Ovary (tissue), 9 donors: Measurements from ENCODE around the gene CYP27C1. TPM values are rescaled to one million over a fixed set of nuclear protein-coding genes. Genes with fewer than 3 reads are reported as not detected.
"Not testable (repeated sequence)": the region's sequence is repeated elsewhere in the genome, so short reads cannot be mapped to it uniquely, and the experiment has no call there.

Experiments
- DNase-seq, 5 donors: peaks; one replicate each; pipeline ENCODE4 v3.0.0-alpha.2; 2019 to 2020
- H3K27ac ChIP-seq, 2 donors: fragments of 200-600 bp; one replicate each; pipeline versions ENCODE4 v1.5.1 to v1.8.0; 2019 to 2022
- H3K27me3 ChIP-seq: fragments of 200-600 bp; one replicate; pipeline ENCODE4 v1.8.0; 2022
- H3K36me3 ChIP-seq: fragments of 200-600 bp; sonication (generic); one replicate; pipeline ENCODE4 v1.5.1; 2019
- H3K4me1 ChIP-seq: one replicate; pipeline ENCODE4 v1.8.1; 2013; ENCODE audit warnings: mild to moderate bottlenecking, moderate library complexity; ENCODE audit not compliant: insufficient read depth
- H3K4me3 ChIP-seq: fragments of 200-600 bp; sonication (generic); one replicate; pipeline ENCODE4 v1.5.1; 2017
- H3K9me3 ChIP-seq, 2 donors: fragments of 200-600 bp in 1 of 2; sonication (generic) in 1 of 2; one replicate each; pipeline versions ENCODE4 v1.5.1 to v1.8.1; 2013 to 2019; ENCODE audit warnings: mild to moderate bottlenecking in 1 of 2, moderate library complexity in 1 of 2
- CTCF ChIP-seq, 3 donors: fragments of 450-650 bp in 2 of 3; fragments of 200-600 bp in 1 of 3; IDR thresholded peaks; one replicate each; pipeline versions ENCODE4 v1.5.1 to v1.8.0; 2016 to 2022; ENCODE audit warnings: antibody characterized with exemption in 3 of 3, mild to moderate bottlenecking in 1 of 3
- EP300 ChIP-seq: sonication (generic); formaldehyde crosslinking; IDR thresholded peaks from one replicate; pipeline ENCODE4 v1.6.1; 2017; ENCODE audit warnings: antibody characterized with exemption
- POLR2A ChIP-seq: fragments of 450-650 bp; IDR thresholded peaks from one replicate; pipeline ENCODE4 v1.6.1; 2017; ENCODE audit warnings: antibody characterized with exemption, mild to moderate bottlenecking, moderate library complexity
- WGBS, 3 donors: extraction: QIAGEN DNeasy Blood & Tissue Kit in 1 of 3; methylation state at CpG; one replicate each; pipeline versions ENCODE4 v1.1.5 to v1.1.7; 2013 to 2017; 5-methylcytosine and 5-hydroxymethylcytosine counted together
- intact Hi-C, 4 donors: fragments of 100-400 bp; cut with DNase I; formaldehyde crosslinking; loops; one replicate each; pipeline versions ENCODE4 v1.11.0 to v1.15.1; 2022 to 2023
- polyA plus RNA-seq, 2 donors: library from polyadenylated mRNA; stranded (reverse); fragments of 200-250 nt in 1 of 2; fragments of 350-450 nt in 1 of 2; fragmentation: Illumina TruSeq in 1 of 2; extraction: RNeasy Lipid Tissue Mini Kit (QIAGEN cat#74804) in 1 of 2; gene quantifications; one replicate each; pipeline ENCODE4 v1.2.3, GENCODE V29; 2013 to 2014
- total RNA-seq, 7 donors: library from RNA; depleted of rRNA in 2 of 7; stranded (reverse); fragments of >200 nt in 2 of 7; fragmentation: NEBNext Ultra II Directional in 3 of 7; extraction: Animal tissue kit (Norgen Biotek cat#: 25700) in 3 of 7; gene quantifications; one replicate each; pipeline versions ENCODE4 v1.1.0 to v1.2.4, GENCODE V29; 2016 to 2023
- donor health status: DM: no; HTN: no; CAD: no; lungs with moderate emphysema.
- donor health status: DM: no; HTN: no; CAD: no.
- donor health status: Bipolar disorder and iron deficiency.
- donor health status: DM: yes; HTN: yes; CAD: no.
- donor health status: DM: no; HTN: no; CAD: no.
- donor health status: DM: yes; HTN: yes; CAD: no.

Gene CYP27C1
- total and polyA plus RNA-seq, 9 donors = 0.07 to 0.52 (median 0.17) TPM; not detected in 1

DNA sequence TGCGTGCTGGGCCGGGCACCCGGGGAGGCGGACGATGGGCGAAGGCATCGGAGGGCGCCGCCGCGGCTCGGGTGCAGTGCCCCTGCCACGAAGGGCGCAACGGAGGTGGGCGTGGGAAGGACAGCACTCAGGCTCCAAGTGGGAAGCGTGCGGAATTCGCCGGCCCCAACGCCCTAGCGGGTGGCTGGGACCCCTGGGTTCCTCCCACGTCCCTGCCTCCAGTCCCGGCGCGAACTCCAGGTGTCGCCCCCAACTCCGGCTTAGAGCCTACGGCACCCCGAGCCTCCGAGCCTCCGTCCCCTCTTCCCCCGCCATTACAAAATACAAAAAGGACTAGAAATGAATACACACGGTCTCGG, 1.3 kb downstream of the CYP27C1 start:
- peaks cover 6% of the 10 kb centered on the region for H3K4me1 ChIP-seq
- TF ChIP-seq EP300 = no peak
- TF ChIP-seq POLR2A = no peak
- TF ChIP-seq CTCF (IDR thresholded peaks at IDR 0.05) = no peak
- no peaks in the 10 kb centered on the region for H3K27me3 ChIP-seq
- H3K4me3 ChIP-seq = peak overlapping the region; percentile 39
- H3K9me3 ChIP-seq = peaks cover 0 to 5% of the 10 kb centered on the region in 2 donors
- intact Hi-C loops = no loop called here
- no peak overlapping the region for H3K27ac ChIP-seq
- H3K36me3 ChIP-seq = no peaks in the 10 kb centered on the region
- no peak for DNase-seq
- WGBS, 3 donors = 1 to 2% (median 2%) methylated on average over 33 to 35 of the region's 35 CpGs

DNA sequence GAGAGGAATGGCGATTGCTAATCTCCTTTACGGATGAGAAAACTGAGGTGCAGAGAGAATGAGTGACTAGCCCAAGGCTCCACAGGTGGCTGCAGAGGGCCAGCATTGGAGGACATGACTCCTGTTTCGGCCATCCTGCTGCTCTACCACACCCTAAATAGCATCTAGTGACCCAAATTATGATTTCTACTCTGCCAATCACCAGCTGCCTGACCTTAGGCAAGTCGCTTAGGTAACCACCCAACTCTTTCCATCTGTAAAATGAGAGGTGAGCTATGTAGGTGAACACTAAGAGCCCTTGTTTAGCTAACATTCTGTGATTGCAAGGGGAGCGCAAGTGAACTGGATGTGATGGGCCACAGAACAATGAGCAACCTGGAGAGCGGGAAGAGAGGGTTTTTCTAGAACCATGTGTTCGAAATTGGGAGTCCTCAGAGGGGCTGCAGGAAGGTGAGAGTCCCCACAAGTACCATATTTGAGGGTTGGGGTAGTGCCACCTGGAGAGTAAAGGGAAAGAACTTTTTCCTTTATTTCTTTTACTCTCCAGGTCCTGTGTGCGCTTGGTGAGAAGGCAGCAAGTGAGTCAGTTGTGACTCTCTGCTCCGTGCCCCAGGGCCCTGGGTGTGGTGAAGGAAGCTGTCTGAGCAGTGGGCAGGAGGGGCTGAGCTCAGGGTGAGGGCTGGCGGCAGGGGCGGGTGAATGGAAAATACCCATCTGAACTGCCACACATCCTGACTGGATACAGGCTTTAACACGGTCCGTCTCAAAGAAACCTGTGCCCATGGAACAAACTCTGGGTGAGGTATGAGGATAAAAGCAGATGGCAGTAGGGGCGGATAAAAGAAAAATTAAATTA, 2.4 kb downstream of the CYP27C1 start:
- H3K27ac ChIP-seq = no peak overlapping the region
- no peaks in the 10 kb centered on the region for H3K36me3 ChIP-seq
- H3K27me3 ChIP-seq = no peaks in the 10 kb centered on the region
- no peak overlapping the region for H3K4me3 ChIP-seq
- TF ChIP-seq CTCF (IDR thresholded peaks at IDR 0.05) = no peak
- TF ChIP-seq EP300 = no peak
- TF ChIP-seq POLR2A = no peak
- intact Hi-C loops = no loop called here
- 91 to 93% (median 92%) methylated on average over 14 of the region's 14 CpGs for WGBS, 3 donors
- peaks cover 6% of the 10 kb centered on the region for H3K4me1 ChIP-seq
- no peak for DNase-seq
- H3K9me3 ChIP-seq = peaks cover 0 to 5% of the 10 kb centered on the region in 2 donors

DNA sequence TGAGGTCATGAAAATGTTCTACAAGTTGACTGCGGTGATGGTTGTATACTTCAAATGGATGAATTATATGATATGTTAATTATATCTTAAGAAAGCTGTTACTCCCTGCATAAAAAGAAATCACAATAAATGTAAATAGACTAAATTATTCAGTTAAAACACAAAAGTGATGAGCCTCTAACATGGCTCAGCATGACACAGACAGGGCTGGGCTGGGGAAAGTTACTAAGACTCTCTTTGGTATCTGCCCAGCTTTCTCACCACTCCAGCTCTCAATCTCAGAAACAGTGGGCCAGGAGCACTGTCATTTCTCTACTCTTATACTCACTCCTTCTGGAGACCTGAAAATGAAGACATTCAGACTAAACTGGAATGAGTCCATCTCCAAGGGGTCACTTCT, 3.5 kb downstream of the CYP27C1 start:
- TF ChIP-seq EP300 (no peak), CTCF (IDR thresholded peaks at IDR 0.05) (no peak)
- Histone ChIP-seq H3K9me3 (peaks cover 0 to 5% of the 10 kb centered on the region in 2 donors), H3K27me3 (no peaks in the 10 kb centered on the region), H3K27ac (no peak overlapping the region), H3K4me3 (no peak overlapping the region), H3K36me3 (no peaks in the 10 kb centered on the region), H3K4me1 (peaks cover 6% of the 10 kb centered on the region)
- no peak for DNase-seq
- intact Hi-C loops = no loop called here
- 94 to 99% (median 96%) methylated on average over 1 of the region's 1 CpG for WGBS, 3 donors

DNA sequence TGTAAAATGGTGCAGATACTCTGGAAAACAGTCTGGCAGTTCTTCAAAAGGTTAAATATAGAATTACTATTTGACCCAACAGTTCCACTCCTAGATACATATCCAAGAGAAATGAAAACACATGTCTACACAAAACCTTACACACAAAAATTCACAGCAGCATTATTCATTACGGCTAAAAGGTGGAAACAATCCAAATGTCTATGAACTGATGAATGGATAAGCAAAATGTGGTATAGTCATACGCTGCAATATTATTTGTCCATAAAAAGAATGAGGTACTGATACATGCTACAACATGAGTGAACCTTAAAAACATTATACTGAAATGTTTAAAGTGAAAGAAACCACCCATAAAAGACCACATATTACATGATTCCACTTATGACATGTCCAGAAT, 4.0 kb downstream of the CYP27C1 start:
- WGBS, 3 donors = 85 to 93% (median 91%) methylated on average over 2 of the region's 2 CpGs
- no peak for DNase-seq
- H3K4me1 ChIP-seq = peaks cover 6% of the 10 kb centered on the region
- H3K9me3 ChIP-seq = peaks cover 0 to 5% of the 10 kb centered on the region in 2 donors
- no peaks in the 10 kb centered on the region for H3K36me3 ChIP-seq
- no peaks in the 10 kb centered on the region for H3K27me3 ChIP-seq
- TF ChIP-seq EP300 = no peak
- no peak for TF ChIP-seq POLR2A
- TF ChIP-seq CTCF (IDR thresholded peaks at IDR 0.05) = no peak
- no peak overlapping the region for H3K4me3 ChIP-seq
- intact Hi-C loops = no loop called here
- H3K27ac ChIP-seq = no peak overlapping the region

DNA sequence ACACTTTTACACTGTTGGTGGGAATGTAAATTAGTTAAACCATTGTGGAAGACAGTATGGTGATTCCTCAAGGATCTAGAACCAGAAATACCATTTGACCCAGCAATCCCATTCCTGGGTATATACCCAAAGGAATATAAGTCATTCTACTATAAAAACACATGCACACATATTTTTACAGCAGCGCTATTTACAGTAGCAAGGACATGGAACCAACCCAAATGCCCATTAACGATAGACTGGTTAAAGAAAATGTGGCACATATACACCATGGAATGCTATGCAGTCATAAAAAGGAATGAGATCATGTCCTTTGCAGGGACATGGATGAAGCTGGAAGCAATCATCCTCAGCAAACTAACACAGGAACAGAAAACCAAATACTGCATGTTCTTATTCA, 5.9 kb downstream of the CYP27C1 start:
- DNase-seq, H3K27me3 ChIP-seq, intact Hi-C loops, H3K9me3 ChIP-seq, H3K36me3 ChIP-seq, H3K4me3 ChIP-seq, H3K4me1 ChIP-seq, H3K27ac ChIP-seq: not testable (repeated sequence)
- WGBS, 3 donors = 89 to 93% (median 90%) methylated on average over 2 of the region's 2 CpGs
